ENCODE measurements around the gene FBXL15.

The FBXL15 gene

GRCh38 chr10:102419269-102420180, 1.1 kb upstream of the FBXL15 start:
- DNase-seq (ENCODE audit: low read depth), result no peak
- TF ChIP-seq CTCF (conservative IDR thresholded peaks at IDR 0.05; ENCODE audit: low read length), result no peak
- H3K4me3 ChIP-seq (ENCODE audit: low read length), result peak overlapping the region; percentile 89

- no peak for TF ChIP-seq CTCF (conservative IDR thresholded peaks at IDR 0.05; ENCODE audit: low read length)
- DNase-seq (ENCODE audit: low read depth), result no peak
- peak overlapping the region; percentile 89 for H3K4me3 ChIP-seq (ENCODE audit: low read length)
Measured at GRCh38 chr10:102420181-102420713, 389 bp upstream of the FBXL15 start.

GRCh38 chr10:102421507-102421756, 796 bp downstream of the FBXL15 start:
- H3K4me3 ChIP-seq (ENCODE audit: low read length), result peak overlapping the region; percentile 89
- DNase-seq (ENCODE audit: low read depth), result no peak
- no peak for TF ChIP-seq CTCF (conservative IDR thresholded peaks at IDR 0.05; ENCODE audit: low read length)

- H3K4me3 ChIP-seq (ENCODE audit: low read length), result peak overlapping the region; percentile 89
- TF ChIP-seq CTCF (conservative IDR thresholded peaks at IDR 0.05; ENCODE audit: low read length), result no peak
- DNase-seq (ENCODE audit: low read depth), result no peak
Measured at GRCh38 chr10:102421757-102422512, 1.3 kb downstream of the FBXL15 start.

- TF ChIP-seq CTCF (conservative IDR thresholded peaks at IDR 0.05; ENCODE audit: low read length), result peak; percentile 73
- peak overlapping the region; percentile 89 for H3K4me3 ChIP-seq (ENCODE audit: low read length)
- peak; percentile 65 for DNase-seq (ENCODE audit: low read depth)
Measured at GRCh38 chr10:102422545-102423129, 2.0 kb downstream of the FBXL15 start.

GRCh38 chr10:102423372-102423968, 2.8 kb downstream of the FBXL15 start:
- no peak for TF ChIP-seq CTCF (conservative IDR thresholded peaks at IDR 0.05; ENCODE audit: low read length)
- H3K4me3 ChIP-seq (ENCODE audit: low read length), result no peak overlapping the region
- no peak for DNase-seq (ENCODE audit: low read depth)

All from AG10803 (cell line).